ENCODE results near the gene TMSB4Y.

Gene TMSB4Y

GRCh38 chrY:13703568-13703968, at the start of gene TMSB4Y:
TSS of gene TMSB4Y (plus strand) at chrY:13703899.
- Histone ChIP-seq H3K4me1 (ENCODE audit: insufficient read depth, low read length) (no peaks in the 10 kb centered on the region), H3K9me3 (ENCODE audit: low read length) (no peaks in the 10 kb centered on the region), H2AFZ (ENCODE audit: low read depth, low read length) (no peak within 1 kb of the TSS), H3K36me3 (ENCODE audit: insufficient read depth, low read length) (no peaks in the 10 kb centered on the region), H3K27me3 (ENCODE audit: insufficient read depth, low read length) (no peaks in the 10 kb centered on the region), H3K4me3 (ENCODE audit: low read length) (no peak within 1 kb of the TSS)

- Histone ChIP-seq H3K9me3 (ENCODE audit: low read length) (no peaks in the 10 kb centered on the region), H3K27me3 (ENCODE audit: insufficient read depth, low read length) (no peaks in the 10 kb centered on the region), H3K36me3 (ENCODE audit: insufficient read depth, low read length) (no peaks in the 10 kb centered on the region), H3K4me1 (ENCODE audit: insufficient read depth, low read length) (no peaks in the 10 kb centered on the region), H2AFZ (ENCODE audit: low read depth, low read length) (no peak overlapping the region), H3K4me3 (ENCODE audit: low read length) (no peak overlapping the region)
These were observed 39.5 kb upstream of the TMSB4Y start for GRCh38 chrY:13664162-13664561.

GRCh38 chrY:13671122-13671521, 32.6 kb upstream of the TMSB4Y start:
- Histone ChIP-seq H2AFZ (ENCODE audit: low read depth, low read length) (no peak overlapping the region), H3K9me3 (ENCODE audit: low read length) (no peaks in the 10 kb centered on the region), H3K4me1 (ENCODE audit: insufficient read depth, low read length) (no peaks in the 10 kb centered on the region), H3K27me3 (ENCODE audit: insufficient read depth, low read length) (no peaks in the 10 kb centered on the region), H3K36me3 (ENCODE audit: insufficient read depth, low read length) (no peaks in the 10 kb centered on the region), H3K4me3 (ENCODE audit: low read length) (no peak overlapping the region)

GRCh38 chrY:13702276-13702675, 1.4 kb upstream of the TMSB4Y start:
- Histone ChIP-seq H3K4me3 (ENCODE audit: low read length) (no peak overlapping the region), H3K9me3 (ENCODE audit: low read length) (no peaks in the 10 kb centered on the region), H3K27me3 (ENCODE audit: insufficient read depth, low read length) (no peaks in the 10 kb centered on the region), H3K36me3 (ENCODE audit: insufficient read depth, low read length) (no peaks in the 10 kb centered on the region), H2AFZ (ENCODE audit: low read depth, low read length) (no peak overlapping the region), H3K4me1 (ENCODE audit: insufficient read depth, low read length) (no peaks in the 10 kb centered on the region)

- no peak overlapping the region for H2AFZ ChIP-seq (ENCODE audit: low read depth, low read length)
- H3K4me1 ChIP-seq (ENCODE audit: insufficient read depth, low read length): no peaks in the 10 kb centered on the region
- no peaks in the 10 kb centered on the region for H3K36me3 ChIP-seq (ENCODE audit: insufficient read depth, low read length)
- H3K9me3 ChIP-seq (ENCODE audit: low read length): no peaks in the 10 kb centered on the region
- no peaks in the 10 kb centered on the region for H3K27me3 ChIP-seq (ENCODE audit: insufficient read depth, low read length)
- H3K4me3 ChIP-seq (ENCODE audit: low read length): no peak overlapping the region
These were observed 627 bp downstream of the TMSB4Y start for GRCh38 chrY:13704121-13704930.

- Histone ChIP-seq H3K4me1 (ENCODE audit: insufficient read depth, low read length) (no peaks in the 10 kb centered on the region), H3K9me3 (ENCODE audit: low read length) (no peaks in the 10 kb centered on the region), H3K27me3 (ENCODE audit: insufficient read depth, low read length) (no peaks in the 10 kb centered on the region), H2AFZ (ENCODE audit: low read depth, low read length) (no peak overlapping the region), H3K4me3 (ENCODE audit: low read length) (no peak overlapping the region), H3K36me3 (ENCODE audit: insufficient read depth, low read length) (no peaks in the 10 kb centered on the region)
These were observed 1.5 kb downstream of the TMSB4Y start for GRCh38 chrY:13705197-13705596.

GRCh38 chrY:13708038-13708437, 4.3 kb downstream of the TMSB4Y start:
- H3K4me1 ChIP-seq (ENCODE audit: insufficient read depth, low read length): no peaks in the 10 kb centered on the region
- H3K36me3 ChIP-seq (ENCODE audit: insufficient read depth, low read length): no peaks in the 10 kb centered on the region
- H3K27me3 ChIP-seq (ENCODE audit: insufficient read depth, low read length): no peaks in the 10 kb centered on the region
- no peak overlapping the region for H3K4me3 ChIP-seq (ENCODE audit: low read length)
- no peak overlapping the region for H2AFZ ChIP-seq (ENCODE audit: low read depth, low read length)
- H3K9me3 ChIP-seq (ENCODE audit: low read length): no peaks in the 10 kb centered on the region

- Histone ChIP-seq H3K4me3 (ENCODE audit: low read length) (no peak overlapping the region), H3K4me1 (ENCODE audit: insufficient read depth, low read length) (no peaks in the 10 kb centered on the region), H3K9me3 (ENCODE audit: low read length) (no peaks in the 10 kb centered on the region), H3K27me3 (ENCODE audit: insufficient read depth, low read length) (no peaks in the 10 kb centered on the region), H3K36me3 (ENCODE audit: insufficient read depth, low read length) (no peaks in the 10 kb centered on the region), H2AFZ (ENCODE audit: low read depth, low read length) (no peak overlapping the region)
These were observed 15.3 kb downstream of the TMSB4Y start for GRCh38 chrY:13718996-13719395.

GRCh38 chrY:13729517-13729916, 25.8 kb downstream of the TMSB4Y start:
- H2AFZ ChIP-seq (ENCODE audit: low read depth, low read length): no peak overlapping the region
- no peaks in the 10 kb centered on the region for H3K4me1 ChIP-seq (ENCODE audit: insufficient read depth, low read length)
- no peaks in the 10 kb centered on the region for H3K27me3 ChIP-seq (ENCODE audit: insufficient read depth, low read length)
- no peaks in the 10 kb centered on the region for H3K9me3 ChIP-seq (ENCODE audit: low read length)
- no peaks in the 10 kb centered on the region for H3K36me3 ChIP-seq (ENCODE audit: insufficient read depth, low read length)
- H3K4me3 ChIP-seq (ENCODE audit: low read length): no peak overlapping the region

- Histone ChIP-seq H3K4me3 (ENCODE audit: low read length) (no peak overlapping the region), H3K36me3 (ENCODE audit: insufficient read depth, low read length) (no peaks in the 10 kb centered on the region), H3K9me3 (ENCODE audit: low read length) (no peaks in the 10 kb centered on the region), H3K27me3 (ENCODE audit: insufficient read depth, low read length) (no peaks in the 10 kb centered on the region), H2AFZ (ENCODE audit: low read depth, low read length) (no peak overlapping the region), H3K4me1 (ENCODE audit: insufficient read depth, low read length) (no peaks in the 10 kb centered on the region)
These were observed 34.9 kb downstream of the TMSB4Y start for GRCh38 chrY:13738618-13739017.

GRCh38 chrY:13751289-13752071, 47.8 kb downstream of the TMSB4Y start:
- no peaks in the 10 kb centered on the region for H3K36me3 ChIP-seq (ENCODE audit: insufficient read depth, low read length)
- no peaks in the 10 kb centered on the region for H3K4me1 ChIP-seq (ENCODE audit: insufficient read depth, low read length)
- no peak overlapping the region for H2AFZ ChIP-seq (ENCODE audit: low read depth, low read length)
- H3K4me3 ChIP-seq (ENCODE audit: low read length): no peak overlapping the region
- no peaks in the 10 kb centered on the region for H3K27me3 ChIP-seq (ENCODE audit: insufficient read depth, low read length)
- H3K9me3 ChIP-seq (ENCODE audit: low read length): no peaks in the 10 kb centered on the region

GRCh38 chrY:13754661-13755060, 51.0 kb downstream of the TMSB4Y start:
- no peaks in the 10 kb centered on the region for H3K4me1 ChIP-seq (ENCODE audit: insufficient read depth, low read length)
- no peaks in the 10 kb centered on the region for H3K27me3 ChIP-seq (ENCODE audit: insufficient read depth, low read length)
- no peak overlapping the region for H2AFZ ChIP-seq (ENCODE audit: low read depth, low read length)
- no peaks in the 10 kb centered on the region for H3K9me3 ChIP-seq (ENCODE audit: low read length)
- H3K36me3 ChIP-seq (ENCODE audit: insufficient read depth, low read length): no peaks in the 10 kb centered on the region
- H3K4me3 ChIP-seq (ENCODE audit: low read length): no peak overlapping the region
